ENCODE results near the gene IGIP.
A peak's percentile ranks its signal among the peaks of the same experiment; 100 is the strongest.

Gene IGIP

DNA sequence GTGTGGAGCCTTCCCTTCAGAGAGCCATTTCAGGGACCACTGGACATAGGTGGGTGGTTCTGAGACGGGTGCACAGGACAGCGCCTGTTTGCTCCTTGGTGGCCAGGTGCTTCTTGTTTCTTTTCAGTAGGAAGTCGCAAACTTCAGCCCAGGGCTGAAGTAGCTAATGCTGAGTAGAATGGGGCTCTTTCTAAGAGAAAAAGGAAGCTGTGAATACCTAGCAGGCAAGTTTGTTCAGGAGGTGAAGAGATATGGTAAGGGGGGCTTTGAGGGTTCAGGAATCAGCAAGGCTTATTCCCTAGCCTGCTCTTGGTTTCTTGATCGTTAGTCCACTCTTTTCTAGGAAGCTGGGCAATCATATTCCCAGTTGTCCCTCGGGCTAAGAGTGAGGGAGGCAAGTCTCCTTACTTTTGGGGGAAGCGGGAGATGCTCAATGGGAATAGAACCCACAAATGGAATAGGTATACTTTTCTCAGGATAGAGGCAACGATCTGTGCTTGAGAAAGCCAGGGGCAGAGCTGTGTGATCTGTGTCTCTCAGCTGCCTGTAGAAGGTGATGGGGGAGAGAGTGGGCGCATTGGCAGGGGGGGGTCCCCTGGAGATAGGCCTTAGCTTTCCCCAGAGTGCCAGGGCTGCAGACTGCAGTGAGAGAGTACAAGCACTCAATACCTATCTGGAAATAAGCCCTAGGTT lies 13.7 kb upstream of the IGIP start:
- no peak for DNase-seq

DNA sequence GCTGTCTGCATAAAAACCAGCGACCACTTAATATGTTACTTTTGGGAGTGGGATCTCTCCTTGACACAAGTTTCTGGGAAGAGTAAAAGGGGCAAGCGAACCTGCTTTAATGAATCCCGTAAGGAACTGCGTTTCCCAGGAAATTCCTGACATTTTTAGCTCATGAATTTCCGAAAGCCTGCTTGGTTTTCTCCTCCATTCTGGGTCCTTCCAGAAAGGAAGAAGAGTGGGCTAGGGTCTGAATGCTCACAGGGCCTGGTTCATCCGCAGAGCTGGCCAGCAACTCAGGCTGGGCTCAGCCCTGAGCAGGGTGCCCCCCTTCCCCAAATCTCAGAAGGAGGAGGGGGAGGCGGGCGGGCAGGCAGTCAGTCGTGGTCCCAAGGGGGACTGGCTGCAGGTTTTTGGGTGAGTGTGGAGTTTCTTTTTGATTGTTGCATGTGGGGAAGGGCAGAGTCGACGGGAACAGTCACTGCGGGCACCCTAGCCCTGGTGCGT lies 13.0 kb upstream of the IGIP start:
- DNase-seq = no peak

DNA sequence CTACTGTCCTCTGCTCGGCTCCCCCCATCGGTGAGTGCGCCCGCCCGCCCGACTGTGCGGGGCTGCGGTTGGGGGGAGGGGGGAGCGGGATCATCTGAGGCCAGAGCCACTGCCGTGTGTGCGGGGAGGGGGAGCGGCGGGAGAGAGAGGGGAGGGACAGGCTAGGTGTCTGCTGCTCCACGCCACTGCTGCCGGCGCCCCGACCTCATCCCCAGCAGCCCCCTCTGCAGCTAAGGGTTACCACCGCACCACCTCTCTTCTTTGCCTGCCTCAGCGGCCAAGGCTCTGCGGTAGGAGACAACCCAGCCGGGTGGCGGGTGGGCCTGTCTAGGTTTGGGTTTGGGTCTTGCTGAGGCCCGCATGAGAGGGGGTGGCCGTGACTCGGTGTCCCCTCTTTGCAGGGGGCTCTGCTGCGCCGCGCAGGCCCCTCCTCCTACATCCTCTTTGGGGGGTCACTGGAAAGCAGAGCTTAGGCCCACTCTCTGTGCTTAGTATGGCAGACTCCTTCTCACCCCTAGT lies 12.5 kb upstream of the IGIP start:
- DNase-seq = peak; percentile 41 to 51

DNA sequence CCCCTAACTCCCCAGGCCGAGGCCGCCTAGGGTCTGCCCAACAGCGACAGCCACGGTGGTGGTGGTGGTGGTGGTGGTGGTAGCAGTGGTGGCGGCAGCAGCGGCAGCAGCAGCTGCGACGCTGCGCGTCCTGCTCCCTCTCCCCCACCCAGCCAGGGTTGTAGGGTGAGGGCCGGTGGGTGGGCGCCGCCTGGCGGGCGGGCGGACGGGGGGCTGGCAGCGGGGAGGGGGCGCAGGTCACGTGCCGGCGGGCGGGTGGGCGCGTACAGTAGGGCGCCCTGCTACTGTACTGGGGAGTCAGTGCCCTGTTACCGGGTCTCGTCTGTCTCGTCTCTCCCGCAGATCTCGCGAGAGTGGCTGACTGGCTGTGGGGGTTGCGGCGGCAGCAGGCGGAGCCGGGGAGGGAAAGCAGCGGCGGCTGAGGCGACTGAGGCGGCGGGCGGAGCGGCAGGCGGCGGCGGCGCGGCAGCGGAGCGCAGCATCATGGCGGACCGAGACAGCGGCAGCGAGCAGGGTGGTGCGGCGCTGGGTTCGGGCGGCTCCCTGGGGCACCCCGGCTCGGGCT lies 12.0 kb upstream of the IGIP start, which contains the start of gene PURA:
TSS of gene PURA (plus strand) at position 411 of the 565 bp plus-strand sequence. CDS start at position 484, 73 bp downstream.
- DNase-seq = peak; percentile 96 to 97

DNA sequence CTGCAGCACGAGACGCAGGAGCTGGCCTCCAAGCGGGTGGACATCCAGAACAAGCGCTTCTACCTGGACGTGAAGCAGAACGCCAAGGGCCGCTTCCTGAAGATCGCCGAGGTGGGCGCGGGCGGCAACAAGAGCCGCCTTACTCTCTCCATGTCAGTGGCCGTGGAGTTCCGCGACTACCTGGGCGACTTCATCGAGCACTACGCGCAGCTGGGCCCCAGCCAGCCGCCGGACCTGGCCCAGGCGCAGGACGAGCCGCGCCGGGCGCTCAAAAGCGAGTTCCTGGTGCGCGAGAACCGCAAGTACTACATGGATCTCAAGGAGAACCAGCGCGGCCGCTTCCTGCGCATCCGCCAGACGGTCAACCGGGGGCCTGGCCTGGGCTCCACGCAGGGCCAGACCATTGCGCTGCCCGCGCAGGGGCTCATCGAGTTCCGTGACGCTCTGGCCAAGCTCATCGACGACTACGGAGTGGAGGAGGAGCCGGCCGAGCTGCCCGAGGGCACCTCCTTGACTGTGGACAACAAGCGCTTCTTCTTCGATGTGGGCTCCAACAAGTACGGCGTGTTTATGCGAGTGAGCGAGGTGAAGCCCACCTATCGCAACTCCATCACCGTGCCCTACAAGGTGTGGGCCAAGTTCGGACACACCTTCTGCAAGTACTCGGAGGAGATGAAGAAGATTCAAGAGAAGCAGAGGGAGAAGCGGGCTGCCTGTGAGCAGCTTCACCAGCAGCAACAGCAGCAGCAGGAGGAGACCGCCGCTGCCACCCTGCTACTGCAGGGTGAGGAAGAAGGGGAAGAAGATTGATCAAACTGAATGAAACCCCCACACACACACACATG lies 11.2 kb upstream of the IGIP start:
- peak; percentile 68 to 73 for DNase-seq

DNA sequence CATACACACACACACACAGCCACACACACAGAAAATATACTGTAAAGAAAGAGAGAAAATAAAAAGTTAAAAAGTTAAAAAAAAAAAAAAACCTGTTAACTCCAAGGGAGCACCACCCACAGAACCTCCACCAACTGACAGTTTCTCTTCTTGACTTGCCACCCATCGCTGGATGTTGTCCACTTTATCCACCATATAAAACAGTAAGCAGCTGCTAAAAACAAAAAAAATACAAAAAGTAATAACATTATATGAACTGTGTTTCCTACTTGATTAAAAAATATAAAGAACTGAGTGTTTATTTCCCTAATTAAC lies 10.6 kb upstream of the IGIP start:
- DNase-seq = no peak

DNA sequence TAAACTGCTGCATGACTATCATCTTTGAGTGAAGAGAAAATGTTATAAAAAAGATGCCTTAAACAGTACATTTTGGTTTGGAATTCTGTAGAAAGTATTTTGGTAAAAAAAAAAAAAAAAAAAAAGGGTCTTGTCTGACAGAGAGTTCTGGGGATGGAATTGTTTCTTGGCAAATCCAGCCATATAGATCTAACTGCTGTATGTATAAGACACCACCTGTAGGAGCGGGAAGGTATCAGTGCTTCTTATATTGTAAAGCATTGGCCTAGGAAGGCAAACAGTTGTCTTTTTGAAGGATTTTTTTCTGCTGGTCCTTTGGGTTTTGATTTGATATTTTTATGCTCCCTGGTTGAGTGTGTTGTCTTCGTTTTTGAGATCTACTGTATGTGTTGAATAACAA lies 9.0 kb upstream of the IGIP start:
- DNase-seq = no peak

DNA sequence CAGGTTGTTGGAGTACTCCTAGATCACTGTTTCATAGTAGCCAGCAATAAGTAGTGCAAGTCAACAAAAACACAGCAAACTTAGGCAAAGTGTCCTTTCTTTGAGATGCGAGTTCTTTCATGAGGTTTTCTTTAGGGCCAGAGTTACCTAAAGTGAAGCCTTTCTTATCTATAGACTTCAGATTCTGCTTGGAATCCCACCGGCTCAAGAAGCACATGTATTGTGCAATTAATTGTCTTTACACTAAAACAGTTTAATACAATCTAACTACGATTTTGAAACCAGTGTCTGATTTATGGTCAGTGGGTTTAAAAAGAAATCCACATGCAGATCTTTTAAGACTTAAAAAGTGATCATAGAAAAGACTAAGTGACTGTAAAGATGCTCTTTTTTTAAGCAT lies 8.2 kb upstream of the IGIP start:
- no peak for DNase-seq

DNA sequence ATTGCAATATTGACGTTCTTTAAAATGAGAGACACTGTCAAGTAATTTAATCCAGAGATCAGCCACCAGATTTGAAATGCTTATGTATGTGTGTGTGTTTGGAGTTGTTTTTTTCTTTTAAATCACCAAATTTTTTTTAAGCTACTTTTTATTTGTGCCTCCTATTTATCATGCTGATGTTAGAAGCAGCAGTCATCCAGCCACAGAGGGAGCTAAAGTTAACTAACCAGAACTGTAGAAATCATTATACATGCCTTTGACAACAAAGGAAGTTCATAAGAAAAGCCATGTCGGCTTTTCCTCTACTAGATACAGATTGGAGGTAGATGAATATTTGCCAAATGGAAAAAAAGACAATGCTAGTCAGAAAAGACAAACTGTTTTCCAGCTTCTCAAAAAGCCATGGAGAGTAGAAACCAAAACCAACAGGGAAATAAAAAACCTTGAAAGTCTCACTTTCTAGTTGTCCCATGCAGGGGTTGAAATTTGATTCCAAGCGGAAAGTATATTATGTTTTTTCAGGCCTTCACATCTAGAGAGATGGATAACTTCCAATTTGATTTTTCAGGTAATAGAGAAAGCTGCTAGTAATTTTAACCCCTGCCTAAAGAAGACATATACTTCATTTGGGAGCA lies 7.3 kb upstream of the IGIP start:
- no peak for DNase-seq

DNA sequence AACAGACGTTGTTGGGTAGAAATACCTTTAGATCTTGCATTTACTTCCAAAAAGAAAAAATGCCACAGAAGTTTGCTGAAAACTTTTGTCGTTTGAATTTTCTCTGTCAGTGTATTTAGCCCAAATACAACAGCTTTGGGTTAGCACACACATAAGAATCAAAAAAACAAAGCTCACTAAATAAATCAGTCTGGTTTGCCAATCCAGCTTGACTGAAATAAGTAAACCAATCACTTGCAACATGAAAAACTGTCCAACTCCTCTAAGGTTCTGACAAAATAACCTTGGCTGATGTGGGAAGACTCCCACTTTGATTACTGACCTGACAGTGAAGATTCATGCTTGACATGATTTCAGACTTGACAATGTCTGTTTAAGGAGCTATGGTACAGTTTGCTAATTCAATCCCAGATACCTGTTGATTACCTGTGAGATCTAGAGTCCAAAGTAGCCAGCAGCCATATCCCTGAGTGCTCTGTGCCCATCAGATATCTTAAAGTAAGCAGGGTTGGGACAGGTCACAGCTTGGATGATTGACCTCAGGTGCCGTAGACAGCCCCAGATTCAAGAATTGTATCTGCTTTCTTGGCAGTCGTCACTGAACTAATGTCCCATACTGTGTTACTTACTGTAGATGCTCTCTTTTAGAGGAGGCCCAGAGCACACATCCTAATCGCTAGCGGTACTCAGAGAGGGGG lies 727 bp downstream of the IGIP start:
- no peak for DNase-seq

DNA sequence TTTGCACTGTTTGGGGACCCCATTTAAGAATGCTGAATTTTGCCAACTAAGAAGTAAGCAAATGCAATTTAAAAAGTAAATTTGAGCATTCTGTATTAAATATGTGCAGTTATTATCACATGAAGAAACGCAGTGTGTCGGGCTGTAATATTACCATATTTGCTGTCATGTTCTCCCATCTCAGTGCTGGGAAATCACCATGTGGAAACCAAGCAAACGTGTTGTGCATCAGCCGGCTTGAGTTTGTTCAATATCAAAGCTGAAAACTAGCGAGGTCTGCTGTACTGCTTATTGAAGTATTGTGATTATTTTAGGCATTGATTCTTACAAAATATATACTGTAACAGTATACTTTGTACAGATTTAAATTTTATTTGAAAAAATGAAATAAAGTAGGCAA lies 2.6 kb downstream of the IGIP start:
- DNase-seq = no peak

DNA sequence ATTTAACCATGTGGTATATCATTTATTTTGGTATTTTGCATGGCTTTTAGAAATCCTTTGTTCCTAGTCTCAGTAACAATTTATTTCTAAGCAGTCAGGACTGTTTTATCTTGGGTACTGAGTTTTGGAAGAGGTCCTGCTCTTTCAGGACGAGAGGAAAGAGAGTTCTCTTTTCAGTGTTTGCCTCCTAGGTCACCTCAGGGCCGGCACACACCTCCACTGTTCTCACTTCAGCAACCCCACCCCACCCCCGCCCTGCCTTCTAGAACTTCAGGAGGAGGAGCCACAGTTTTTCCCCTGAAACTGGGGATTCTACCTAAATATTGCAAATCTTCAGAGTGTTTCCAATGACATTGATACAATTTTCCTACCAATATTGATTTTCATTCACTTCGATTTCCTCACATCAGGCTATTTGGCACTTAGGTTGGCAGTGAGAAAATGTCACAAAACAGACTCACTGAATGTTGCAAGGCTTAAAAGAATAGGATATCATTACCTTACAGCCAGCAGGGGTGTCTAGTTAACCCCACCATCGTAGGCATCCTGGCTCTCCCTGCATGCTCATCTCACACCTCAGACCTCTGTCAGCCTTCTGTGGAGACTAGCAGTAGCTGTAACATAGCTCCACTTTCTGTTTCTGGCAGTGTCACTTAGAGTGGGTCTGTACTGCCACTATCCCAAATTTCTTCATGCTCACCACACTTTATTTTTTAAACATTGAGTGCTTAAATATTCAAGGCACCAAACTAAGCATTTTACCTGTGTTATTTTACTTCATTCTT lies 5.4 kb downstream of the IGIP start:
- DNase-seq = peak in 1 of 2 experiments; percentile 12

DNA sequence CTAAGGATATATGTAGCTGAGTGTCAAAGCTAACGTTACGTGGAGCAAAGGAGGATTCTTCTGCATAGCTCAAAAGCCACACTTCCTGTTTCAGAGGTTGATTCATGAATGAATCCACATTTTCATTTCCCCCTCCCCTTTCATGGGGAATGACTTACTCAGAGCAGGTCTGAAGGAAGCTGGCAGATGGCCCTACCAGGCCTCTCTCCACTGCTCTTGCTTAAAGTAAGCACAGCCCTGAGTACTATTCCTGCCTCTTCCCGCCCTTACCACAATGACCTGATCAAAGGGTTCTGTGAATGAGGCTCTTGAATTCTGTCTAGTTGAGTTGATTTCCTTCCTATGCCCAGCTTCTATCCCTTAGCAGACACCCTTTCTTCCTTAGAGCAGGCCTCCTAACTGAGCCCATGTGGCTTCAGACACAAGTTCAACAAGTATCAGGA lies 6.3 kb downstream of the IGIP start:
- DNase-seq = peak; percentile 22 to 33

DNA sequence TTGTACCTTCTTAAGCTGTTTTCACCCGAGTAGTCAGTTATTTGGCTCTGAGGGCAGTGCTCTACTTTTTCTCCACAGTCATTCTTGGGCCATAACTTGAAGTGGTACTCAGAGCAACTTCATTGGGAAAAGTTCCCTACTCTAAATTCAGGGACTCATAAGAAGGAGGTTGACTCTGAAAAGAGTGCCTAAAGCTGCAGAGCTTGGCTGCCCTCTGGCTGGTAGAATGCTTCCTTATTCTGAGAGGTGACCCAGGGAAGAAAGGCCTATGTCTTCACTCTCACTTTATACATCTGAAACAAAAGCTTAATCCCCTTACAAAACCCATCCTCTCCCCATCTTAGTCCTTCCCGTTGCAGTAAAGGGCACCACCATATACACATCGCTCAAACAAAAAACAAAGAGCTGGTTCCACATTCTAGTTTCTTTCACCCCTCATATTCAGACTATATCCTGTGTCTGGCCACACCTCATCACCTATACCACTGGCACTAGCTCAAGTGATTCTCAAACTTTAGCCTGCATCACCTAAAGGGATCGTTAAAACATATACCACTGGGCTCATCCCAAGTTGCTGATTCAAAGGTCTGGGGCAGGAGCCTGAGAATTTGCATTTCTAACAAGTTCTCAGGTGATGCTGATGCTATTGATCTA lies 7.9 kb downstream of the IGIP start:
- peak in 1 of 2 experiments; percentile 2 for DNase-seq

DNA sequence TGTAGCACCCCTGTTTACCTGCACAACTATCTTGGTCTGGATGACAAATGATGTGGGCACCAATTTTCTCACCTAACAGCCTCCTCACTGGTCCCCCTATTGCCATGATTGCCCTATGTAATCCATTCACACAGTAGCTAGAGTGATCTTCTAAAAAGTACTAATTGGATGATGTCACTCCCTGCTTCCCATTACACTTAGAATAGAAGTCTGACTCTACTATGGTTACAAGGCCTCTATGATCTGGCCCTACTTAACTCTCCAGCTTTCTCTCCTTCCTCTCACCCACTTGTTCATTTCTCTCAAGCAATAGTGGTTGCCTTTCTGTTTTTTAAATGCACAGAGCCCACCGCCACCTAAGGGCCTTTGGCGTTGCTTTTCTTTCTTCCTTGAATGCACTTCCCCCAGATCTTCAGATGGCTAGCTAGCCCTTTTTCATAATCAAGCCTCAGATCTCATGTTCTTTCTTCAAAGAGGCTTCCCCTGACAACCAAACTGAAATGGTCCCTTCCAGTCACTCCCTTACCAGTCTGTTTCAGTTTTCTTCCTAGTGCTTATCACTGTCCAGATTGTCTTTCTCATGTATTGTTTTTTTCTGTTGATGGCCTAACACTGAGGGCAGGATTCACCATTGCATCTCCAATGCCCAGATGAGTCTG lies 8.7 kb downstream of the IGIP start:
- peak in 1 of 2 experiments; percentile 4 for DNase-seq

DNA sequence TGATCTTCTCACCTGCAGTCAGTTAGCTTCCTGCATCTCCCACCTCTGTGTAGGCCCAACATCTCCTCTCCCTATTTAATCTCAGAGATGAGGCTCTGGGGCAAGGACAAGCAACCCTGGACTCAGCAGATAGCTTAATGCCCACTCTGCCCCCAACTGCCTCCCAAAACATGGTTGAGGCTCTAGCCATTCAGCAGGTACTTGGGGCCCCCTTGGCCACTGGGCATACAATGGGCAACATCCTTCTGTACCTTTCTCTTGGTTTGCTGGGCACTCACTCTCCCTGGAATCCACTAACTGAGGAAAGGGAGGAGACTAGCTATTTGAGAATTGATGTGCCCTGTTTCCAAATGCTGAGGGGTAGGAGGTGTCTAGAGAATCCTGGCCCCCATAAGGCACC lies 9.4 kb downstream of the IGIP start:
- no peak for DNase-seq

DNA sequence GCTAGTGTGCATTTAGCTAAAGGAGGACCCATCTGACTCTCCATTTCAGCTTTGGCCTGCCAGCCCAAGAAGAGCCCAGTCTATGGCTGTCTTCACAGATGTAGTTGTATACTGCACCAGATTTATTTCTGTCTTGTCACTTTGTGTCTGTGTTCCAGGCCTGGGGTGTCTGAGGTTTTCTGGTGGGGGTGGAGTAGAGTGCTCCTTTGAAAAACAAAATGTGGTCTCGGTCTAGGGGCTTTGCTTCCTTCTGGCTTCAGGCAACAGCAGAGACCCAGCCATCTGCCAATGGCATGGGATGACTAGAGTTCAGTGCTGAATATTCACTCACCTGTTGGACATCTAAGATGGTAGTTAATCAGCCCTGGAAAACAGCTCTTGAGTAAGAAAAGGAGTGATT lies 10.9 kb downstream of the IGIP start:
- no peak for DNase-seq

DNA sequence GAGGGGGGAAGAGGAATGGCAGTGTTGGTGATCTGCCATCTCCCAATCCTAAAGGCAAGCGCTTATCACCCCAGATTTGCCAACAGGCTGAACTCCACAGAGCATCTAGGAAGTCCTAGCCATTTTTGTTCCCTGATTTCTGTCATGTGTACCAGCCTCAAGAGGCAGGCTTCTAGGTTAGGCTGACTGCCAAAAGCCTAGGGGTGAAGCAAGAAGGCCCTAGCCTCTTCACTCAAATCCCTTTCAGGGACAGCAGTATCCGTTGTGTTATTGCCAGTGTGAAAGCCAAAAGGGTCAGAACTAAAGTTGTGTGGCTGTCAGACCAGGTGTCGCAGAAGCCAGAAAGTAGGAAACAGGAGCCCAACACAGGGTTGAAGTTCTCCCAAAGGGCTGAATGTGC lies 14.7 kb downstream of the IGIP start:
- peak in 1 of 2 experiments; percentile 4 for DNase-seq

DNA sequence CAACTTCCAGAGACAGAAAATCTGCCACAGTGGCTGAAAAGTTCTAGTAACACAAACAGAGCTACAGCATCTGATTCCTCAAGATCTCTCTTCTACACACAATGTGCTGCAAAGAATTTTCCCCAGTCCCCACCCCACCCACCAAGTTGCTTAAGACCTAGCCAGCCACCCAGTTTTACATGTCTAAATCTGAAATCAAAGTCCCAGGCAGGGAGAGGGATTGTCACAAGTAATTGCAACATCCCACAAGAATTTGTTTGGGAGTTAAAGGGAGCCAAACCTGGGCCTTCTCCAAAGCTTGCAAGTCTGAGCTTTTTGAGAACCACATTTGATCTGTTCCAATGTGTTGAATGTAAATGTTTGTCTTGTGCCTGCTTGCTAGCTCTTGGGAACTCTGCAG lies 15.5 kb downstream of the IGIP start:
- DNase-seq = no peak

DNA sequence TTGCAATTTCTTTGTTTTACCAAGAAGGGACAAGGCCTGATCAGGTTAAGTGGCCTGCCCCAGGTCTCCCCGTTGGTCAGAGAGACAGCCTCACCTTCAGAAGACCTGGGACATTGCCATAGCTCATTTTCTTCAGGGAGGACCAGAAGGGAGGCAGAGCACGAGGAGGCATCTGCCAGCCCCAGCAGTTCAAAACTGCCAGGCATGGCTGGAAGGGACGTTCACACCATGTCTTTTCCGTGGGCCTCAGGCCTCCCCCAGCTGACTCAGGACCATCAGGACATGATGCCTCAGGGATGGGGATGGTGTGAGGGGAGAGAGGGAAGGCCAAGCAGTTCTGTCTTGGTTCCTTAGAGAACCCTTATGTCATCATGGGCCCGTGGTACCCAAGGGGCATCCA lies 16.5 kb downstream of the IGIP start:
- no peak for DNase-seq

DNA sequence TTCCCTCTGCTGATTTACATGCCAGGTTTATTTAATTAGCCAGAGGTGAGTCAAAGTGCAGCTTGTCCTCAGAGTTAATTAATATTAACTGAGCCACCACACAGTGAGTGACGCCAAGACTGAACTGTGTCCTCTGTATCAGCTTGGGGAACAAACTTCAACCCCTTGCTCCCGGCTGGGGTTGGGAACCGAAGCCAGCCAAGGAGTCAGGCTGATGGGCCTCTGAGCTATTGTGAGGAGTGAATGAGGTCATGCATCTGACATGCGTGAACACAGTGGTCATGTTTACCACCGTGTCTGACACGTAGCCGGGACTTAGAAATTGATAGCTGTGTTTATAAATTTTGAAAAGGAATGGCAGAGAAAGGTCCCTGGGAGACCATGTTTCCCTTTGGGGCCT lies 17.1 kb downstream of the IGIP start:
- no peak for DNase-seq

Data from activated T-cell treated with anti-CD3 and anti-CD28 coated beads, Interleukin-2, amount 50 U/mL, for 48 hours (primary cell).